ENCODE measurements around the gene PNO1. TPM values are rescaled to one million over a fixed set of nuclear protein-coding genes. Genes with fewer than 3 reads are reported as not detected.
A peak's percentile ranks its signal among the peaks of the same experiment; 100 is the strongest.

The PNO1 gene
- total and polyA plus RNA-seq, 5 donors from 2014 or later = 20.6 to 29.8 (median 24.5) TPM

DNA sequence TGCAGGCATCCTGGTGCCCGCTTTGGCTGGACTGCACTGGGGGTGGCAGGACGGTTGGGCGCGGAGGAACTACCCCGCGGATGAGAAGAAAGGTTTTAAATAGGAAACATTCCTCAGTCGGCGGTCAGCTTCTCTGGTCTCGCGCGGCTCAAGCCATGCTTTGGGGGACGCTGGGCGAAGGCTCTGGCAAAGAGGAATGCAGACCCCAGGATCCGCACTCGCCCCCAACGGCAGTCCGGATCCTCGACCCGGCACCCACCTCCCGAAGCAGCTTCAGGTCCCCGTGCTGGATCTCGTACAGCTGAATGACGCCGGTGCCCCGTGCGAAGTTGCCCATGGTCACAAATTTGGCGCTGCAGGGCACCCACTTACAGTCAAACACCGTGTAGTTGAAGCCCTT, 686 bp upstream of the PNO1 start:
- H3K9me3 ChIP-seq (ENCODE audit: control insufficient read depth in 2 of 2, low read length in 2 of 2) = no peaks in the 10 kb centered on the region
- H3K4me1 Mint-ChIP-seq = peaks cover 19 to 76% (median 53%) of the 10 kb centered on the region in 4 donors
- no peaks in the 10 kb centered on the region for H3K9me3 Mint-ChIP-seq
- peak; percentile 35 to 43 for ATAC-seq (ENCODE audit: low read depth in 2 of 2)
- H3K27ac Mint-ChIP-seq = peak overlapping the region; percentile 99 to 100 (median 100)
- H3K4me1 ChIP-seq (ENCODE audit: control insufficient read depth, insufficient read depth, low read length, poor library complexity, severe bottlenecking) = peaks cover 53% of the 10 kb centered on the region
- H3K36me3 Mint-ChIP-seq = peaks cover 19% of the 10 kb centered on the region
- no peaks in the 10 kb centered on the region for H3K27me3 ChIP-seq (ENCODE audit: control insufficient read depth, insufficient read depth, low read length)
- no peak for DNase-seq
- H3K36me3 ChIP-seq (ENCODE audit: control insufficient read depth, insufficient read depth, low read length) = peaks cover 19% of the 10 kb centered on the region
- peaks cover 5% of the 10 kb centered on the region for H3K27me3 Mint-ChIP-seq
- H3K4me3 Mint-ChIP-seq = peak overlapping the region; percentile 87 to 100 (median 93)
- peak overlapping the region; percentile 92 for H3K4me3 ChIP-seq (ENCODE audit: low read depth, low read length)
- H3K27ac ChIP-seq (ENCODE audit: insufficient read depth, low read length, poor library complexity, severe bottlenecking) = peak overlapping the region; percentile 94

DNA sequence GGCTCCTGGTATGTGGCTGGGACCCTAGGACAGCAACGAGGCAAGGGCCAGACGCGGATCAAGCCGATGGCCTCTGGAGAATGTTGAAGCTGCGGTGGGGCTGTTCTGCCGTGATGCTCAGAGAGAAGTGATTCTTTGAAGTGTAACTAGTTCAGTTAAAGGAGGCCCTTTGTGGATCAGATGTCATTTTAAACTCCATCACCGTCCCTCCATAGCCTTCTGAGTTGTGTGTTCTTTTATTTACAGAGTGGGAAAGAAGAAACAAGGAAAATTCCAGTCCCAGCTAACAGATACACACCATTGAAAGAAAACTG, 403 bp downstream of the PNO1 start:
- Histone ChIP-seq H3K9me3 (ENCODE audit: control insufficient read depth in 2 of 2, low read length in 2 of 2) (no peaks in the 10 kb centered on the region), H3K4me1 (ENCODE audit: control insufficient read depth, insufficient read depth, low read length, poor library complexity, severe bottlenecking) (peaks cover 42% of the 10 kb centered on the region), H3K27ac (ENCODE audit: insufficient read depth, low read length, poor library complexity, severe bottlenecking) (peak overlapping the region; percentile 94), H3K36me3 (ENCODE audit: control insufficient read depth, insufficient read depth, low read length) (peaks cover 30% of the 10 kb centered on the region), H3K4me3 (ENCODE audit: low read depth, low read length) (peak overlapping the region; percentile 92), H3K27me3 (ENCODE audit: control insufficient read depth, insufficient read depth, low read length) (no peaks in the 10 kb centered on the region)
- Mint-ChIP-seq H3K27ac (peak overlapping the region; percentile 99 to 100 (median 100)), H3K36me3 (peaks cover 27% of the 10 kb centered on the region), H3K27me3 (peaks cover 5% of the 10 kb centered on the region), H3K9me3 (no peaks in the 10 kb centered on the region), H3K4me1 (peaks cover 8 to 66% (median 45%) of the 10 kb centered on the region in 4 donors), H3K4me3 (peak overlapping the region; percentile 87 to 100 (median 93))
- no peak for ATAC-seq (ENCODE audit: low read depth in 2 of 2)
- DNase-seq = no peak

DNA sequence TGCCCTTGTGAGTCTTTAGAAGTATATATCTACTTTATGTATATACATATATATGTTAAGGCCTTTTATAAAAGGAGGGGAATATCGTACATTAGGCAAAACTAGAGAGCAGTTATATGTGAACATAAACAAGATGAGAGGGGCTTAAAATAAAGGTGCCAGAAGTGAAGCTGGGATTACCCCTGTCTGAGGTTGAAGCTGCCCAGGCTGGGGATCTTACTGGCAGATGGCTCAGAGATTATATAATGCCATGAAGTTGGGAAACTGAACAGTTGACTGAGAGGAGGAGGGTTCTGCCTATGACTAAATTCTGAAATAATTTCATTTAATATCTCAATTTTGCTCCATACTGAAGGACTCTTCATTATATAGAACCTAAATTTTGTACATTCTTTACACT, 6.0 kb downstream of the PNO1 start:
- H3K27ac Mint-ChIP-seq = no peak overlapping the region
- Histone ChIP-seq H3K4me3 (ENCODE audit: low read depth, low read length) (no peak overlapping the region), H3K36me3 (ENCODE audit: control insufficient read depth, insufficient read depth, low read length) (peaks cover 70% of the 10 kb centered on the region), H3K9me3 (ENCODE audit: control insufficient read depth in 2 of 2, low read length in 2 of 2) (no peaks in the 10 kb centered on the region), H3K27ac (ENCODE audit: insufficient read depth, low read length, poor library complexity, severe bottlenecking) (no peak overlapping the region), H3K27me3 (ENCODE audit: control insufficient read depth, insufficient read depth, low read length) (no peaks in the 10 kb centered on the region), H3K4me1 (ENCODE audit: control insufficient read depth, insufficient read depth, low read length, poor library complexity, severe bottlenecking) (peaks cover 11% of the 10 kb centered on the region)
- peaks cover 12 to 48% (median 31%) of the 10 kb centered on the region in 4 donors for H3K4me1 Mint-ChIP-seq
- no peaks in the 10 kb centered on the region for H3K27me3 Mint-ChIP-seq
- no peak for DNase-seq
- H3K36me3 Mint-ChIP-seq = peaks cover 55% of the 10 kb centered on the region
- H3K9me3 Mint-ChIP-seq = no peaks in the 10 kb centered on the region
- ATAC-seq (ENCODE audit: low read depth in 2 of 2) = no peak
- H3K4me3 Mint-ChIP-seq = no peak overlapping the region

DNA sequence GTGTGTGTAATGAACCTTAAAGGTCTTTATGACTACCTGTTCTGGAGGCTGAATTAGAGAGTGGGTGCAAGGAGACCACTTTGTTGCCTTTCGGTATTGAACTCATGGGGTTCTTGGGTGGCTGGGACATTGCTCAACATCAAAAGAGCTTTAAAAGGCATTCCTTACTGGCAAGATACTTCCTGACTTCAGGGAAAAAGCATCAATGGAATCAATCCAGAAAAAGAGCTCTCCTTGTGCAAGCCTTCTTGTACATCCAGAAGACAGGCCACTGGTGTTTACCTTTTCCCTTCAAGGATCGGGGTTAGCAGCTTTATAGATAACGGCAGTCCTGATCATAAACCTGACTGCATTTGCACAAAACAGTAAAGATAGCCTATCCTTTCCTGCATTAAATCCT, 9.5 kb downstream of the PNO1 start:
- Histone ChIP-seq H3K9me3 (ENCODE audit: control insufficient read depth in 2 of 2, low read length in 2 of 2) (no peaks in the 10 kb centered on the region), H3K4me3 (ENCODE audit: low read depth, low read length) (no peak overlapping the region), H3K27ac (ENCODE audit: insufficient read depth, low read length, poor library complexity, severe bottlenecking) (no peak overlapping the region), H3K36me3 (ENCODE audit: control insufficient read depth, insufficient read depth, low read length) (peaks cover 59% of the 10 kb centered on the region), H3K27me3 (ENCODE audit: control insufficient read depth, insufficient read depth, low read length) (no peaks in the 10 kb centered on the region), H3K4me1 (ENCODE audit: control insufficient read depth, insufficient read depth, low read length, poor library complexity, severe bottlenecking) (no peaks in the 10 kb centered on the region)
- ATAC-seq (ENCODE audit: low read depth in 2 of 2) (no peak), DNase-seq (no peak)
- H3K4me1 Mint-ChIP-seq = peaks cover 9 to 20% (median 11%) of the 10 kb centered on the region in 4 donors
- H3K36me3 Mint-ChIP-seq = peaks cover 34% of the 10 kb centered on the region
- peak overlapping the region in 1 of 3 donors; percentile 61 for H3K27ac Mint-ChIP-seq
- H3K4me3 Mint-ChIP-seq = no peak overlapping the region
- no peaks in the 10 kb centered on the region for H3K9me3 Mint-ChIP-seq
- H3K27me3 Mint-ChIP-seq = no peaks in the 10 kb centered on the region

DNA sequence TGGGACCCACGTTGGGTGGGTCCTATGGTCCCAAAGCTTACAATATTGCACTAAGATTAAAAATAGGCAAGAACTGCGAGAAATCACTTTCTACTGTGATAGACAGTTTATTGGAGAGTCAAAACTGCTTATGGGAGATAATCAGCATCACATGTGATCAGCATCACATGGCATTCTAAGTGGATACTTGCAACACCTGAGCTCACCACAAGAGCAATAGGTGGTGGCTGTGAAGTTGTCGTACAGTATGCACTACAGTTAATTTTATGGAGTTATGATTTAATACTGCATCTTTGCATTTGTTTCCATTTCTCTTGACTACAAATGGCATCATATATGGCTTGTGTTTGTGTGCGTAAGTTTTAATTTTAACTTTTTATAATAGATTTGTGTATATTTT, 11.6 kb downstream of the PNO1 start:
- H3K4me3 ChIP-seq (ENCODE audit: low read depth, low read length) = no peak overlapping the region
- Mint-ChIP-seq H3K27ac (no peak overlapping the region), H3K27me3 (no peaks in the 10 kb centered on the region), H3K9me3 (no peaks in the 10 kb centered on the region), H3K36me3 (peaks cover 25% of the 10 kb centered on the region), H3K4me3 (no peak overlapping the region), H3K4me1 (peaks cover 10 to 26% (median 14%) of the 10 kb centered on the region in 4 donors)
- H3K27me3 ChIP-seq (ENCODE audit: control insufficient read depth, insufficient read depth, low read length) = no peaks in the 10 kb centered on the region
- no peaks in the 10 kb centered on the region for H3K9me3 ChIP-seq (ENCODE audit: control insufficient read depth in 2 of 2, low read length in 2 of 2)
- peaks cover 46% of the 10 kb centered on the region for H3K36me3 ChIP-seq (ENCODE audit: control insufficient read depth, insufficient read depth, low read length)
- ATAC-seq (ENCODE audit: low read depth in 2 of 2) (no peak), DNase-seq (no peak)
- H3K4me1 ChIP-seq (ENCODE audit: control insufficient read depth, insufficient read depth, low read length, poor library complexity, severe bottlenecking) = no peaks in the 10 kb centered on the region
- no peak overlapping the region for H3K27ac ChIP-seq (ENCODE audit: insufficient read depth, low read length, poor library complexity, severe bottlenecking)

DNA sequence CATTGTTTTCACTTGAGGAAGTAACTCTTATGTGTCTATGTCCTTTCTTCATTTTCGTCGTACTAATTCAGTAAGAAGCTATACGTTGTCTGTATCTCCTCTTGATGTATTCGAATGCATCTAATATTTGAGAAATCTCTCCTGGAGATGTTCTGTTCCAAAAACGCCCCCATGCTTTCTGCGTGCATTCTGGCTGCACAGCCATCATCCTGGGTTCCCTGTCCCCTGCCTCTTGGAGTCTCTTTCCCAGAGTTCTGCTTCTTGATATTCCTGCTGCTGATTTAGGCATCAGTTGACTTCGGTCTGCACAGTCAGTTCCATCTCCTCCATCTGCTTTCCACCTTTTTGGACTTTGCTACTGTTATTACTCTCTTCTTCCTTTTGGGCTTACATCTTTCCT, 13.5 kb downstream of the PNO1 start:
- H3K27ac ChIP-seq (ENCODE audit: insufficient read depth, low read length, poor library complexity, severe bottlenecking) = no peak overlapping the region
- Mint-ChIP-seq H3K4me3 (no peak overlapping the region), H3K27me3 (no peaks in the 10 kb centered on the region), H3K27ac (no peak overlapping the region), H3K9me3 (no peaks in the 10 kb centered on the region), H3K36me3 (peaks cover 21% of the 10 kb centered on the region), H3K4me1 (peaks cover 10 to 24% (median 15%) of the 10 kb centered on the region in 4 donors)
- H3K4me1 ChIP-seq (ENCODE audit: control insufficient read depth, insufficient read depth, low read length, poor library complexity, severe bottlenecking) = no peaks in the 10 kb centered on the region
- H3K36me3 ChIP-seq (ENCODE audit: control insufficient read depth, insufficient read depth, low read length) = peaks cover 53% of the 10 kb centered on the region
- ATAC-seq (ENCODE audit: low read depth in 2 of 2) = no peak
- H3K27me3 ChIP-seq (ENCODE audit: control insufficient read depth, insufficient read depth, low read length) = no peaks in the 10 kb centered on the region
- no peak for DNase-seq
- no peaks in the 10 kb centered on the region for H3K9me3 ChIP-seq (ENCODE audit: control insufficient read depth in 2 of 2, low read length in 2 of 2)
- no peak overlapping the region for H3K4me3 ChIP-seq (ENCODE audit: low read depth, low read length)

DNA sequence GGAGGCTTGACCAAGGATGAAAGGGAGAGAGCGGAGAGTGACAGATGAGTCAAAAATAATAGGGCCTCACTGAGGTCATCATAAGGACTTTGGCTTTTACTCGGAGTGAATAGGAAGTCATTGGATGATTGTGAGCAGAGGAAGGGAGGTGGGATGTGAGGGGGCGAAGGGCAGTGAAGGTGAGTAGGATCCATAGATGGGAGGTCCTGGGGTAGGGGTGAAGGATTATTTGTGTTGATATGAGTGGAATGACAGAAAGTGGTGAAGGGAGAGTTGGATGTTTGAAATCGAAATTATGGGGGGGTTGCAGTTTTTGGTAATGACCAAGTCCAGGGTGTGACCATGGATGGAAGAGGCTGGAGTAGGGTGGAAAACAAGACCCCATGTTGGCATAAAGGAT, 14.0 kb downstream of the PNO1 start:
- no peaks in the 10 kb centered on the region for H3K9me3 Mint-ChIP-seq
- no peak for ATAC-seq (ENCODE audit: low read depth in 2 of 2)
- no peak for DNase-seq
- Histone ChIP-seq H3K4me1 (ENCODE audit: control insufficient read depth, insufficient read depth, low read length, poor library complexity, severe bottlenecking) (no peaks in the 10 kb centered on the region), H3K27me3 (ENCODE audit: control insufficient read depth, insufficient read depth, low read length) (no peaks in the 10 kb centered on the region), H3K27ac (ENCODE audit: insufficient read depth, low read length, poor library complexity, severe bottlenecking) (no peak overlapping the region), H3K9me3 (ENCODE audit: control insufficient read depth in 2 of 2, low read length in 2 of 2) (no peaks in the 10 kb centered on the region), H3K4me3 (ENCODE audit: low read depth, low read length) (no peak overlapping the region), H3K36me3 (ENCODE audit: control insufficient read depth, insufficient read depth, low read length) (peaks cover 51% of the 10 kb centered on the region)
- H3K4me1 Mint-ChIP-seq = peaks cover 10 to 20% (median 14%) of the 10 kb centered on the region in 4 donors
- peaks cover 15% of the 10 kb centered on the region for H3K36me3 Mint-ChIP-seq
- H3K4me3 Mint-ChIP-seq = no peak overlapping the region
- no peaks in the 10 kb centered on the region for H3K27me3 Mint-ChIP-seq
- no peak overlapping the region for H3K27ac Mint-ChIP-seq

DNA sequence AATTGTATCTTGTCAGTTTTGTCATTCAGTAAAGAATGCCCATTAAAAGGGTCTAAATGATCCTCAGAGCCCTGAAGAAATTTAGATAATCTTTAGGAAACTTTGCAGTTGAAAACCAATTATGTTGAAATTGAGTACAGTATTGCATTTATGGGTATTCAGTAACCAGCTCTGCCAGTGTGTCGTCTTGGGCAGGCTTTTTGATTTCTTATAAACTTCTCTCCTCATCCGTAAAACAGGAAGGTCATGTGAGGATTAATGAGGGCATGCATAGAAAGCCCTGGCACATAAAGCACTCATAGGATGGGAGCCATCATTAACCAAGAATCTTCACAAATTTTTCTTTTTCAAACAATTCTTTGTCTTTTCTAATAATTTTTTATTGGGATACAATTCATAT, 14.8 kb downstream of the PNO1 start:
- Histone ChIP-seq H3K9me3 (ENCODE audit: control insufficient read depth in 2 of 2, low read length in 2 of 2) (no peaks in the 10 kb centered on the region), H3K4me1 (ENCODE audit: control insufficient read depth, insufficient read depth, low read length, poor library complexity, severe bottlenecking) (no peaks in the 10 kb centered on the region), H3K36me3 (ENCODE audit: control insufficient read depth, insufficient read depth, low read length) (peaks cover 46% of the 10 kb centered on the region), H3K27me3 (ENCODE audit: control insufficient read depth, insufficient read depth, low read length) (no peaks in the 10 kb centered on the region), H3K27ac (ENCODE audit: insufficient read depth, low read length, poor library complexity, severe bottlenecking) (no peak overlapping the region), H3K4me3 (ENCODE audit: low read depth, low read length) (no peak overlapping the region)
- H3K36me3 Mint-ChIP-seq = peaks cover 14% of the 10 kb centered on the region
- H3K4me3 Mint-ChIP-seq = no peak overlapping the region
- H3K9me3 Mint-ChIP-seq = no peaks in the 10 kb centered on the region
- DNase-seq = no peak
- peaks cover 9 to 16% (median 13%) of the 10 kb centered on the region in 4 donors for H3K4me1 Mint-ChIP-seq
- ATAC-seq (ENCODE audit: low read depth in 2 of 2) = no peak
- H3K27me3 Mint-ChIP-seq = no peaks in the 10 kb centered on the region
- no peak overlapping the region for H3K27ac Mint-ChIP-seq

Data from CD4-positive, CD25-positive, alpha-beta regulatory T cell (primary cell).